OCI-LY7 (cell line): ENCODE measurements around the gene NAGS. TPM values are rescaled to one million over a fixed set of nuclear protein-coding genes. Genes with fewer than 3 reads are reported as not detected.
A peak's percentile ranks its signal among the peaks of the same experiment; 100 is the strongest.
"Not testable (repeated sequence)": the region's sequence is repeated elsewhere in the genome, so short reads cannot be mapped to it uniquely, and the experiment has no call there.

Experiments
- BruUV-seq: library from RNA; stranded (reverse); fragments of 400-500 nt; replicated peaks from 2 replicates; lab custom pipeline; 2021; lab: Mats Ljungman, UMichigan
- CTCF ChIA-PET: fragments of 300-600 bp; sonication (Branson Sonifier 250); formaldehyde crosslinking; loops from one replicate; lab custom pipeline; 2022; ENCODE audit warnings: antibody characterized with exemption; ENCODE audit not compliant: unreplicated experiment; lab: Charles Lee
- POLR2A ChIA-PET: fragments of 300-600 bp; sonication (Branson Sonifier 250); formaldehyde crosslinking; loops from one replicate; lab custom pipeline; 2022; ENCODE audit warnings: antibody characterized with exemption; lab: Charles Lee
- DNase-seq: peaks from one replicate; pipeline ENCODE4 v3.0.0-alpha.2; 2015; ENCODE audit warnings: low spot score
- H2AFZ ChIP-seq: fragments of 200-600 bp; sonication (generic), shearing (Covaris generic); 2 replicates; pipeline ENCODE4 v1.6.1; 2014; ENCODE audit warnings: mild to moderate bottlenecking, antibody characterized with exemption, low read length, moderate library complexity
- H3K27ac ChIP-seq: fragments of 200-600 bp; sonication (generic); 2 replicates; pipeline ENCODE4 v1.5.1; 2014; ENCODE audit warnings: mixed run types, low read depth, mild to moderate bottlenecking, moderate library complexity, low read length, inconsistent platforms; ENCODE audit not compliant: poor library complexity, severe bottlenecking
- H3K36me3 ChIP-seq: fragments of 200-600 bp; sonication (generic); 2 replicates; pipeline ENCODE4 v1.6.1; 2014; ENCODE audit warnings: mild to moderate bottlenecking, antibody characterized with exemption, low read length, moderate library complexity, mixed read lengths; ENCODE audit not compliant: insufficient read depth
- H3K4me1 ChIP-seq: fragments of 200-600 bp; sonication (generic); 2 replicates; pipeline ENCODE4 v1.5.1; 2014; ENCODE audit warnings: mild to moderate bottlenecking, low read length; ENCODE audit not compliant: insufficient read depth, poor library complexity, severe bottlenecking
- H3K4me2 ChIP-seq: fragments of 200-600 bp; sonication (generic); 2 replicates; pipeline ENCODE4 v1.6.1; 2014; ENCODE audit warnings: mild to moderate bottlenecking, low read length
- H3K4me3 ChIP-seq: fragments of 200-600 bp; sonication (generic); 2 replicates; pipeline ENCODE4 v1.5.1; 2014; ENCODE audit warnings: mild to moderate bottlenecking, low read depth, low read length; ENCODE audit not compliant: poor library complexity, severe bottlenecking
- H3K79me2 ChIP-seq: fragments of 200-600 bp; sonication (generic); 2 replicates; pipeline ENCODE4 v1.6.1; 2016; ENCODE audit warnings: low read depth, mild to moderate bottlenecking, low read length, moderate library complexity, mixed read lengths; ENCODE audit not compliant: insufficient read depth
- H3K9me2 ChIP-seq: fragments of 200-600 bp; sonication (generic); 2 replicates; pipeline ENCODE4 v1.6.1; 2016; ENCODE audit warnings: mild to moderate bottlenecking, low read length, mixed read lengths; ENCODE audit not compliant: insufficient read depth
- H3K9me3 ChIP-seq: fragments of 200-600 bp; sonication (generic); 2 replicates; pipeline ENCODE4 v1.6.1; 2014; ENCODE audit warnings: mild to moderate bottlenecking, mixed run types, low read length, mixed read lengths
- H4K20me1 ChIP-seq: fragments of 200-600 bp; sonication (generic); 2 replicates; pipeline ENCODE4 v1.6.1; 2014; ENCODE audit warnings: mild to moderate bottlenecking, antibody characterized with exemption, low read length, moderate library complexity, mixed read lengths; ENCODE audit not compliant: insufficient read depth
- EZH2phosphoT487 ChIP-seq: fragments of 200-600 bp; sonication (generic); IDR thresholded peaks from 2 replicates; pipeline ENCODE4 v1.6.1; 2018; ENCODE audit warnings: low read depth, borderline replicate concordance, mild to moderate bottlenecking, mixed run types, antibody characterized with exemption, low read length, moderate library complexity, mixed read lengths
- intact Hi-C: fragments of 100-400 bp; cut with micrococcal nuclease; formaldehyde crosslinking; loops from one replicate; pipeline ENCODE4 v1.10.0; 2022; ENCODE audit not compliant: unreplicated experiment
- total RNA-seq, 2 experiments: library from RNA; depleted of rRNA in 1 of 2; stranded (reverse); fragments of >200 nt in 1 of 2; shearing (Covaris generic) in 1 of 2; gene quantifications; 2 replicates each; pipeline ENCODE4 v1.2.3, GENCODE V29; 2014 to 2022
- TF ChIP-seq, protein P1 (sequence below): fragments of 200-600 bp; sonication (generic); conservative IDR thresholded peaks from 2 replicates; pipeline ENCODE4 v1.5.1; 2014; ENCODE audit warnings: mild to moderate bottlenecking, antibody characterized with exemption, low read length, moderate library complexity, mixed read lengths

The NAGS gene
- total RNA-seq, 2 experiments from 2014 or later, result 0.32 to 1.5 TPM

DNA sequence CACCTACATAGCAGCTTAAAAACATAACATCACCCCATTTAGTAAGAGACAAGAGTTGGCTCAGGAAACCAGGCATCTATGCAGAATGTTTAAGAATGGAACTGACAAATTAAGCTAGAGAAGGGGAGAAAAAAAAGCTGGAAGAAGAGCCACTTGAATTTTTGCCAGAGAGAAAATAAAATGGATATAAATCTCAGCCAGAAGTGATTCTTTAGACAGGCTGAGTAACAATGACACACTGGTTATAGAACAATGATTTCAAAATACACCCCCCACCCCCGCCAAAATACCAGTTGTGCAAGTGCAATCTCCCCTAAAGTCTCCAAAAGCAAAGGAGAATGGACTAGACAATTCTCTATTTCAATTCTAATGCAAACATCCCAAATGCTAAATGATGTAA is 39.6 kb downstream of the NAGS start:
- peaks cover 52% of the 10 kb centered on the region for H3K79me2 ChIP-seq
- POLR2A ChIA-PET, result interaction anchor here (0.7 kb wide), 1 partner anchor 1147 kb away, joined by 4 read pairs; no protein-coding TSS in a partner anchor
- DNase-seq, result no peak

DNA sequence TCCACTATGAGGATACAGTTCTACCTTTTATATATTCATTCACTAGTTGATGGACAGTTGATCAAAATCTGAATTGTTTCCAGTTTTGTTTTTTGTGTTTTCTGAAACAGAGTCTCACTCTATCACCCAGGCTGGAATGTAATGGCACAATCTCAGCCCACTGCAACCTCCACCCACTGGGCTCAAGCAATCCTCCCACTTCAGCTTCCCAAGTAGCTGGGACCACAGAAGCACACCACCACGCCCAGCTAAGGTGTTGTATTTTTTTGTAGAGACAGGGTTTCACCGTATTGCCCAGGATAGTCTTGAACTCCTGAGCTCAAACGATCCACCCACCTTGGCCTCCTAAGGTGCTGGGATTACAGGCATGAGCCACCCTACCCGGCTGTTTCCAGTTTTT is 41.1 kb downstream of the NAGS start:
- CTCF ChIA-PET, result no interaction called here
- no peaks in the 10 kb centered on the region for H3K4me1 ChIP-seq
- H4K20me1 ChIP-seq, result 0 out of 2 replicates have a peak, but pooled peaks cover 11% of the 10 kb centered on the region
- H2AFZ ChIP-seq, result no peak overlapping the region
- TF ChIP-seq EZH2phosphoT487, result no peak
- TF ChIP-seq, protein P1, sequence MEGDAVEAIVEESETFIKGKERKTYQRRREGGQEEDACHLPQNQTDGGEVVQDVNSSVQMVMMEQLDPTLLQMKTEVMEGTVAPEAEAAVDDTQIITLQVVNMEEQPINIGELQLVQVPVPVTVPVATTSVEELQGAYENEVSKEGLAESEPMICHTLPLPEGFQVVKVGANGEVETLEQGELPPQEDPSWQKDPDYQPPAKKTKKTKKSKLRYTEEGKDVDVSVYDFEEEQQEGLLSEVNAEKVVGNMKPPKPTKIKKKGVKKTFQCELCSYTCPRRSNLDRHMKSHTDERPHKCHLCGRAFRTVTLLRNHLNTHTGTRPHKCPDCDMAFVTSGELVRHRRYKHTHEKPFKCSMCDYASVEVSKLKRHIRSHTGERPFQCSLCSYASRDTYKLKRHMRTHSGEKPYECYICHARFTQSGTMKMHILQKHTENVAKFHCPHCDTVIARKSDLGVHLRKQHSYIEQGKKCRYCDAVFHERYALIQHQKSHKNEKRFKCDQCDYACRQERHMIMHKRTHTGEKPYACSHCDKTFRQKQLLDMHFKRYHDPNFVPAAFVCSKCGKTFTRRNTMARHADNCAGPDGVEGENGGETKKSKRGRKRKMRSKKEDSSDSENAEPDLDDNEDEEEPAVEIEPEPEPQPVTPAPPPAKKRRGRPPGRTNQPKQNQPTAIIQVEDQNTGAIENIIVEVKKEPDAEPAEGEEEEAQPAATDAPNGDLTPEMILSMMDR, result no peak
- no peak overlapping the region for H3K27ac ChIP-seq
- no peak overlapping the region for H3K4me2 ChIP-seq
- no TSS peak for BruUV-seq
- intact Hi-C loops, result no loop called here
- H3K79me2 ChIP-seq, result peaks cover 55% of the 10 kb centered on the region
- no peaks in the 10 kb centered on the region for H3K9me3 ChIP-seq
- POLR2A ChIA-PET, result no interaction called here
- H3K4me3 ChIP-seq, result no peak overlapping the region
- H3K9me2 ChIP-seq, result no peaks in the 10 kb centered on the region
- no peak for DNase-seq
- H3K36me3 ChIP-seq, result peaks cover 82% of the 10 kb centered on the region

More for the DNA sequence above, 39.6 kb downstream of the NAGS start:
- H3K4me3 ChIP-seq, result no peak overlapping the region
- CTCF ChIA-PET, result no interaction called here
- peaks cover 79% of the 10 kb centered on the region for H3K36me3 ChIP-seq
- no peak overlapping the region for H2AFZ ChIP-seq
- intact Hi-C loops, result no loop called here
- TF ChIP-seq, protein P1, result no peak
- TF ChIP-seq EZH2phosphoT487, result no peak
- H3K9me2 ChIP-seq, result no peaks in the 10 kb centered on the region
- BruUV-seq, result TSS peak; percentile 48
- H3K4me2 ChIP-seq, result no peak overlapping the region
- 0 out of 2 replicates have a peak, but pooled peaks cover 11% of the 10 kb centered on the region for H4K20me1 ChIP-seq
- H3K9me3 ChIP-seq, result no peaks in the 10 kb centered on the region
- H3K4me1 ChIP-seq, result no peaks in the 10 kb centered on the region
- H3K27ac ChIP-seq, result no peak overlapping the region

DNA sequence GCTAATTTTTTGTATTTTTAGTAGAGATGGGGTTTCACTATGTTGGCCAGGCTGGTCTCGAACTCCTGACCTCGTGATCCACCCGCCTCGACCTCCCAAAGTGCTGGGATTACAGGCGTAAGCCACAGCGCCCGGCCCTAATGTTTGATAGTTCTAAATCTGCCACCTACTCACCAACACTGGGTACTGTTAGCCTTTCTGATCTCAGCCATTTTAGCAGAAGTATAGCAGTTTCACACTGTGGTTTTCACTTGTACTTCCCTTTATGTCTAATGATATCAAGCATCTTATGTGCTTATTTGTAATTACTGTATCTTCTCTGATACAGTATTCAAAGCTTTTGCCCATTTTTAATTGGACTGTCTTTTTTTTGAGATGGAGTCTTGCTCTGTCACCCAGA is 42.5 kb downstream of the NAGS start:
- CTCF ChIA-PET, H4K20me1 ChIP-seq, H3K4me2 ChIP-seq, H3K4me1 ChIP-seq, H3K4me3 ChIP-seq, H2AFZ ChIP-seq, H3K27ac ChIP-seq, H3K9me3 ChIP-seq, intact Hi-C loops, BruUV-seq, DNase-seq, H3K9me2 ChIP-seq, POLR2A ChIA-PET: not testable (repeated sequence)
- peaks cover 42% of the 10 kb centered on the region for H3K79me2 ChIP-seq
- peaks cover 85% of the 10 kb centered on the region for H3K36me3 ChIP-seq
